Psoas muscle (tissue), 8 donors: Measurements from ENCODE around the gene ARL15. TPM values are rescaled to one million over a fixed set of nuclear protein-coding genes. Genes with fewer than 3 reads are reported as not detected.

Experiments used
- ATAC-seq, 4 donors: fragments of 200-7000 bp; cut with Tn5 transposase; one replicate each; pipeline ENCODE4 v1.9.1; 2020; ENCODE audit warnings: moderate library complexity in 3 of 4, mild to moderate bottlenecking in 2 of 4
- DNase-seq, 2 donors: peaks; one replicate each; pipeline ENCODE4 v3.0.0-alpha.2; 2020
- H3K27ac ChIP-seq: fragments of 200-600 bp; one replicate; pipeline ENCODE4 v1.8.0; 2022
- H3K27me3 ChIP-seq, 3 donors: fragments of 200-600 bp in 1 of 3; one replicate each; pipeline versions ENCODE4 v1.6.1 to v1.8.0; 2013 to 2022; ENCODE audit warnings: low read length in 2 of 3, mild to moderate bottlenecking in 2 of 3, moderate library complexity in 1 of 3; ENCODE audit not compliant: insufficient read depth in 3 of 3
- H3K36me3 ChIP-seq, 2 donors: fragments of 200-600 bp in 1 of 2; one replicate each; pipeline versions ENCODE4 v1.6.1 to v1.8.0; 2013 to 2022; ENCODE audit warnings: low read depth in 1 of 2, mild to moderate bottlenecking in 1 of 2, moderate library complexity in 1 of 2; ENCODE audit not compliant: insufficient read depth in 1 of 2
- H3K4me1 ChIP-seq: fragments of 200-600 bp; one replicate; pipeline ENCODE4 v1.8.0; 2022
- H3K4me3 ChIP-seq: fragments of 200-600 bp; one replicate; pipeline ENCODE4 v1.8.0; 2022; ENCODE audit warnings: mild to moderate bottlenecking
- H3K9me3 ChIP-seq: fragments of 200-600 bp; one replicate; pipeline ENCODE4 v1.8.0; 2022
- WGBS, 3 donors: extraction: QIAGEN DNeasy Blood & Tissue Kit; methylation state at CpG; one replicate each; pipeline versions ENCODE4 v1.1.6 to v1.1.7; 2013; 5-methylcytosine and 5-hydroxymethylcytosine counted together
- intact Hi-C, 2 donors: fragments of 100-400 bp; cut with DNase I; formaldehyde crosslinking; loops; one replicate each; pipeline versions ENCODE4 v1.11.0 to v1.14.2; 2022
- polyA plus RNA-seq, 3 donors: library from polyadenylated mRNA; stranded (reverse); fragments of 200-250 nt; gene quantifications; one replicate each; pipeline ENCODE4 v1.2.3, GENCODE V29; 2013
- total RNA-seq, 4 donors: library from RNA; stranded (reverse); fragmentation: NEBNext Ultra II Directional in 2 of 4; extraction: Animal tissue kit (Norgen Biotek cat#: 25700) in 2 of 4; gene quantifications; one replicate each; pipeline versions ENCODE4 v1.2.1 to v1.2.4, GENCODE V29; 2021 to 2023
- TF ChIP-seq, protein P1 (sequence below): fragments of 200-600 bp; IDR thresholded peaks from one replicate; pipeline ENCODE4 v1.8.0; 2022; ENCODE audit warnings: antibody characterized with exemption
- donor health status: healthy with polysubstance abuse.
- donor health status: DM: no; HTN: no; CAD: no; lungs with moderate emphysema.
- donor health status: Bipolar disorder and iron deficiency.
- donor health status: healthy.
- donor health status: DM: yes; HTN: yes; CAD: no.
- donor health status: DM: no; HTN: no; CAD: no.
- donor health status: DM: no; HTN: no; CAD: no.
- donor health status: DM: yes; HTN: yes; CAD: no.

The ARL15 gene
- total and polyA plus RNA-seq, 7 donors, result 2.5 to 8.9 (median 4.6) TPM

DNA sequence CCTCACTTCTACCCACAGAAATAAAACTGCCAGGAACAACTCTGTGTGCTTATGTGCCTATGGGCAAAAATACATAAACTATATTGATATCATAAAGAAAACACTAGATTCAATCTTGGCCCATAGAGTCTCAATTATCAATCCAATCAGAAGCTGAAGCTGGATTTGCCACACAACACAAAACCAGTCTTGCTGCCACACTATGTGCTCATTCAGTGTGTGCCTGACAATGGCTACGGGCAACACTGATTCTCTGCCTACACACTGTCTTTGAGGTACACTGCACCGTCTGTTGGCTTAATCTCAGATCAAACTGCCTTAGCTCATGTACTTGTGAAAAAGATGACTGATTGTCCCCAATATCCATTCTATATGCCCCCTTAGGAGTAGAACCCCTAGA lies 35.4 kb downstream of the ARL15 start:
- WGBS, 3 donors, result 93 to 94% (median 94%) methylated on average over 2 of the region's 2 CpGs
- H3K4me1 ChIP-seq, result no peaks in the 10 kb centered on the region
- DNase-seq, result no peak
- H3K9me3 ChIP-seq, result no peaks in the 10 kb centered on the region
- H3K27ac ChIP-seq, result no peak overlapping the region
- H3K27me3 ChIP-seq, result no peaks in the 10 kb centered on the region
- H3K4me3 ChIP-seq, result no peak overlapping the region
- TF ChIP-seq, protein P1, sequence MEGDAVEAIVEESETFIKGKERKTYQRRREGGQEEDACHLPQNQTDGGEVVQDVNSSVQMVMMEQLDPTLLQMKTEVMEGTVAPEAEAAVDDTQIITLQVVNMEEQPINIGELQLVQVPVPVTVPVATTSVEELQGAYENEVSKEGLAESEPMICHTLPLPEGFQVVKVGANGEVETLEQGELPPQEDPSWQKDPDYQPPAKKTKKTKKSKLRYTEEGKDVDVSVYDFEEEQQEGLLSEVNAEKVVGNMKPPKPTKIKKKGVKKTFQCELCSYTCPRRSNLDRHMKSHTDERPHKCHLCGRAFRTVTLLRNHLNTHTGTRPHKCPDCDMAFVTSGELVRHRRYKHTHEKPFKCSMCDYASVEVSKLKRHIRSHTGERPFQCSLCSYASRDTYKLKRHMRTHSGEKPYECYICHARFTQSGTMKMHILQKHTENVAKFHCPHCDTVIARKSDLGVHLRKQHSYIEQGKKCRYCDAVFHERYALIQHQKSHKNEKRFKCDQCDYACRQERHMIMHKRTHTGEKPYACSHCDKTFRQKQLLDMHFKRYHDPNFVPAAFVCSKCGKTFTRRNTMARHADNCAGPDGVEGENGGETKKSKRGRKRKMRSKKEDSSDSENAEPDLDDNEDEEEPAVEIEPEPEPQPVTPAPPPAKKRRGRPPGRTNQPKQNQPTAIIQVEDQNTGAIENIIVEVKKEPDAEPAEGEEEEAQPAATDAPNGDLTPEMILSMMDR, result no peak
- no peak for ATAC-seq
- intact Hi-C loops, result no loop called here
- H3K36me3 ChIP-seq, result no peaks in the 10 kb centered on the region

- Histone ChIP-seq H3K4me1 (no peaks in the 10 kb centered on the region), H3K27ac (no peak overlapping the region), H3K36me3 (no peaks in the 10 kb centered on the region), H3K27me3 (no peaks in the 10 kb centered on the region), H3K9me3 (no peaks in the 10 kb centered on the region), H3K4me3 (no peak overlapping the region)
- TF ChIP-seq, protein P1, result no peak
- DNase-seq (no peak), ATAC-seq (no peak)
- 84 to 90% (median 85%) methylated on average over 6 of the region's 6 CpGs for WGBS, 3 donors
- intact Hi-C loops, result no loop called here
Measured at GRCh38 chr5:54273715-54274114, 36.7 kb downstream of the ARL15 start.

- H3K27ac ChIP-seq, result no peak overlapping the region
- WGBS, 3 donors, result 90 to 98% (median 93%) methylated on average over 1 of the region's 1 CpG
- no peak overlapping the region for H3K4me3 ChIP-seq
- TF ChIP-seq, protein P1, result no peak
- intact Hi-C loops, result no loop called here
- H3K36me3 ChIP-seq, result no peaks in the 10 kb centered on the region
- no peaks in the 10 kb centered on the region for H3K4me1 ChIP-seq
- ATAC-seq, result no peak
- H3K27me3 ChIP-seq, result no peaks in the 10 kb centered on the region
- DNase-seq, result no peak
- H3K9me3 ChIP-seq, result no peaks in the 10 kb centered on the region
Measured at GRCh38 chr5:54272746-54273145, 37.6 kb downstream of the ARL15 start.

DNA sequence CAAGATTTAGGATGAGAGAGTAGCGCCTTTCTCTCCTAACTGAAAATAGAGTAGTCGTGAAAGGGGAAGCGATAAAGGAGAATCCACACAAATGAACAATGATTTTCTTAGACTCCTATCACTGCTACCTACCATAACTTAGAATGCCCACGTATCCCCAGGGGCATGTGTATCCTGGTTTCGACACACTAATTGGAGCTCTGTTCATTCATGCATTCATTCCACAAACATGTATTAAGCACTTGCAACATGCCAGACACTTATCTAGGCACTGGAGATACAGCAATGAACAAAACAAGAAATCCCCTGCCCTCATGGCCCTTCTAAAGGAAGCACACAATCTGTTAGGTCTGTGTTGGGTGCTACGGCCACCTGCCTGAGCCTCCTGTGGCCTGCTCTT lies 40.0 kb downstream of the ARL15 start:
- 82 to 90% (median 89%) methylated on average over 6 of the region's 6 CpGs for WGBS, 3 donors
- intact Hi-C loops, result no loop called here
- H3K27me3 ChIP-seq, result no peaks in the 10 kb centered on the region
- DNase-seq (no peak), ATAC-seq (no peak)
- no peak overlapping the region for H3K4me3 ChIP-seq
- H3K27ac ChIP-seq, result no peak overlapping the region
- no peaks in the 10 kb centered on the region for H3K9me3 ChIP-seq
- no peaks in the 10 kb centered on the region for H3K36me3 ChIP-seq
- TF ChIP-seq, protein P1, result no peak
- H3K4me1 ChIP-seq, result no peaks in the 10 kb centered on the region

- TF ChIP-seq, protein P1, result no peak
- Histone ChIP-seq H3K4me1 (no peaks in the 10 kb centered on the region), H3K27ac (no peak overlapping the region), H3K9me3 (no peaks in the 10 kb centered on the region), H3K4me3 (no peak overlapping the region), H3K36me3 (no peaks in the 10 kb centered on the region), H3K27me3 (no peaks in the 10 kb centered on the region)
- intact Hi-C loops, result no loop called here
- DNase-seq (no peak), ATAC-seq (no peak)
Measured at GRCh38 chr5:54264574-54264973, 45.8 kb downstream of the ARL15 start.
